IMR-90 (cell line): Measurements from ENCODE around the gene SORL1. TPM values are rescaled to one million over a fixed set of nuclear protein-coding genes. Genes with fewer than 3 reads are reported as not detected.

Source experiments
- ATAC-seq: fragments of 200-7000 bp; cut with Tn5 transposase; 2 replicates; pipeline ENCODE4 v1.9.1; 2020; ENCODE audit warnings: low read depth, mild to moderate bottlenecking, moderate library complexity
- BruUV-seq: library from RNA; stranded (reverse); fragments of 400-500 nt; replicated peaks from 2 replicates; lab custom pipeline; 2021; lab: Mats Ljungman, UMichigan
- CTCF ChIA-PET: fragments of 300-600 bp; formaldehyde crosslinking; extraction: SDS; loops from one replicate; lab custom pipeline; 2021; ENCODE audit warnings: antibody characterized with exemption; lab: Yijun Ruan, JAX
- POLR2A ChIA-PET: fragments of 300-600 bp; sonication (Branson Sonifier 250); formaldehyde crosslinking; loops from one replicate; lab custom pipeline; 2022; ENCODE audit warnings: antibody characterized with exemption; ENCODE audit not compliant: unreplicated experiment; lab: Charles Lee
- DNase-seq: peaks from one replicate; pipeline ENCODE4 v3.0.0; 2013
- H2AFZ ChIP-seq: replicated peaks from 2 replicates; pipeline ENCODE3; 2013; ENCODE audit warnings: low read length, mild to moderate bottlenecking; ENCODE audit not compliant: poor library complexity
- H2AK5ac ChIP-seq: 2 replicates; pipeline ENCODE4 v1.6.1; 2013; ENCODE audit warnings: low read depth, low read length, inconsistent platforms
- H2AK9ac ChIP-seq: replicated peaks from 2 replicates; pipeline ENCODE3; 2013; ENCODE audit warnings: mild to moderate bottlenecking, low read depth, low read length, moderate library complexity; ENCODE audit not compliant: poor library complexity
- H2BK120ac ChIP-seq: 2 replicates; pipeline ENCODE4 v1.6.1; 2013; ENCODE audit warnings: low read depth, low read length, inconsistent platforms
- H2BK15ac ChIP-seq: 3 replicates; pipeline ENCODE4 v1.6.1; 2013; ENCODE audit warnings: low read depth, low read length, inconsistent platforms
- H2BK20ac ChIP-seq: 2 replicates; pipeline ENCODE4 v1.6.1; 2013; ENCODE audit warnings: low read depth, mild to moderate bottlenecking, inconsistent platforms, low read length, moderate library complexity
- H2BK5ac ChIP-seq: 2 replicates; pipeline ENCODE4 v1.6.1; 2013; ENCODE audit warnings: mild to moderate bottlenecking, low read depth, low read length, inconsistent platforms; ENCODE audit not compliant: poor library complexity, severe bottlenecking
- H3K14ac ChIP-seq: replicated peaks from 2 replicates; pipeline ENCODE4 v1.6.1; 2013; ENCODE audit warnings: low read depth, low read length, inconsistent platforms
- H3K18ac ChIP-seq: 2 replicates; pipeline ENCODE4 v1.6.1; 2013; ENCODE audit warnings: low read depth, low read length, control low read depth
- H3K23ac ChIP-seq: 2 replicates; pipeline ENCODE4 v1.6.1; 2013; ENCODE audit warnings: low read depth, low read length, inconsistent platforms
- H3K27ac ChIP-seq: 2 replicates; pipeline ENCODE4 v1.5.1; 2013; ENCODE audit warnings: mild to moderate bottlenecking, control low read depth, low read length; ENCODE audit not compliant: insufficient read depth
- H3K27me3 ChIP-seq: 2 replicates; pipeline ENCODE4 v1.6.1; 2013; ENCODE audit warnings: low read length; ENCODE audit not compliant: control insufficient read depth, insufficient read depth
- H3K36me3 ChIP-seq: 2 replicates; pipeline ENCODE4 v1.6.1; 2013; ENCODE audit warnings: low read length, mixed read lengths; ENCODE audit not compliant: control insufficient read depth, insufficient read depth
- H3K4ac ChIP-seq: 2 replicates; pipeline ENCODE4 v1.6.1; 2013; ENCODE audit warnings: low read depth, low read length, inconsistent platforms
- H3K4me1 ChIP-seq: 2 replicates; pipeline ENCODE4 v1.6.1; 2013; ENCODE audit warnings: low read length, mixed read lengths; ENCODE audit not compliant: control insufficient read depth, insufficient read depth
- H3K4me2 ChIP-seq: 2 replicates; pipeline ENCODE4 v1.6.1; 2013; ENCODE audit warnings: low read depth, mild to moderate bottlenecking, control low read depth, low read length, moderate library complexity
- H3K4me3 ChIP-seq: 2 replicates; pipeline ENCODE4 v1.5.1; 2013; ENCODE audit warnings: low read depth, mild to moderate bottlenecking, control low read depth, low read length, moderate library complexity; ENCODE audit not compliant: insufficient read depth
- H3K56ac ChIP-seq: 2 replicates; pipeline ENCODE4 v1.6.1; 2013; ENCODE audit warnings: low read length, inconsistent platforms; ENCODE audit not compliant: insufficient read depth; ENCODE audit errors: extremely low read depth
- H3K79me1 ChIP-seq, 2 experiments: 2 replicates each; pipeline ENCODE4 v1.6.1; 2013; ENCODE audit warnings: low read length in 2 of 2, inconsistent platforms in 1 of 2, low read depth in 1 of 2
- H3K9ac ChIP-seq: 2 replicates; pipeline ENCODE4 v1.6.1; 2013; ENCODE audit warnings: low read depth, low read length, control low read depth
- H3K9me1 ChIP-seq: 2 replicates; pipeline ENCODE4 v1.6.1; 2013; ENCODE audit warnings: low read length, inconsistent platforms; ENCODE audit not compliant: insufficient read depth
- H3K9me3 ChIP-seq: 2 replicates; pipeline ENCODE4 v1.6.1; 2013; ENCODE audit warnings: low read length; ENCODE audit not compliant: control insufficient read depth, insufficient read depth
- H4K20me1 ChIP-seq: 2 replicates; pipeline ENCODE4 v1.6.1; 2013; ENCODE audit warnings: low read length, inconsistent platforms; ENCODE audit not compliant: insufficient read depth
- H4K5ac ChIP-seq: 2 replicates; pipeline ENCODE4 v1.6.1; 2013; ENCODE audit warnings: mild to moderate bottlenecking, low read depth, low read length, control low read depth
- H4K8ac ChIP-seq, 2 experiments: 2 replicates each; pipeline ENCODE4 v1.6.1; 2013; ENCODE audit warnings: low read depth in 2 of 2, low read length in 2 of 2, control low read depth in 1 of 2, inconsistent platforms in 1 of 2
- H4K91ac ChIP-seq: 2 replicates; pipeline ENCODE4 v1.6.1; 2013; ENCODE audit warnings: low read depth, low read length, inconsistent platforms; ENCODE audit not compliant: insufficient read depth
- BHLHE40 ChIP-seq: fragments of 150-350 bp; IDR thresholded peaks from 2 replicates; pipeline ENCODE4 v1.6.1; 2016; ENCODE audit warnings: mild to moderate bottlenecking, low read depth, low read length
- CEBPB ChIP-seq: IDR thresholded peaks from 2 replicates; pipeline ENCODE4 v1.6.1; 2012; ENCODE audit warnings: low read depth, low read length, improper control_type of control experiment
- CHD1 ChIP-seq: IDR thresholded peaks from 2 replicates; pipeline ENCODE4 v1.6.1; 2012; ENCODE audit warnings: low read depth, low read length, improper control_type of control experiment
- FOS ChIP-seq: fragments of 150-350 bp; IDR thresholded peaks from 2 replicates; pipeline ENCODE4 v1.6.1; 2016; ENCODE audit warnings: low read depth, low read length
- MAFK ChIP-seq: IDR thresholded peaks from 2 replicates; pipeline ENCODE4 v1.6.1; 2012; ENCODE audit warnings: low read depth, low read length, improper control_type of control experiment
- MAZ ChIP-seq: IDR thresholded peaks from 2 replicates; pipeline ENCODE4 v1.6.1; 2012; ENCODE audit warnings: low read depth, mild to moderate bottlenecking, low read length, improper control_type of control experiment, moderate library complexity, borderline replicate concordance
- MXI1 ChIP-seq: IDR thresholded peaks from 2 replicates; pipeline ENCODE4 v1.6.1; 2012; ENCODE audit warnings: low read depth, mild to moderate bottlenecking, low read length, moderate library complexity, borderline replicate concordance
- NFE2L2 ChIP-seq: fragments of 150-350 bp; IDR thresholded peaks from 2 replicates; pipeline ENCODE4 v1.6.1; 2016; ENCODE audit warnings: low read depth, mild to moderate bottlenecking, low read length
- POLR2A ChIP-seq: IDR thresholded peaks from 2 replicates; pipeline ENCODE4 v1.6.1; 2012; ENCODE audit warnings: mild to moderate bottlenecking, low read depth, low read length
- RAD21 ChIP-seq: IDR thresholded peaks from 2 replicates; pipeline ENCODE4 v1.6.1; 2012; ENCODE audit warnings: low read length, improper control_type of control experiment
- RCOR1 ChIP-seq: IDR thresholded peaks from 2 replicates; pipeline ENCODE4 v1.6.1; 2012; ENCODE audit warnings: mild to moderate bottlenecking, low read length, improper control_type of control experiment; ENCODE audit not compliant: insufficient replicate concordance
- RFX5 ChIP-seq: IDR thresholded peaks from 2 replicates; pipeline ENCODE4 v1.8.0; 2012; ENCODE audit warnings: low read depth, mild to moderate bottlenecking, low read length, moderate library complexity
- SMC3 ChIP-seq: fragments of 150-350 bp; IDR thresholded peaks from 2 replicates; pipeline ENCODE4 v1.6.1; 2016; ENCODE audit warnings: low read depth, mild to moderate bottlenecking, antibody characterized with exemption, low read length, moderate library complexity
- WGBS, 2 experiments: methylation state at CpG; one replicate each; pipeline versions ENCODE4 v1.1.5 to v1.1.7; 2013; ENCODE audit warnings: missing lambda C conversion rate in 2 of 2; ENCODE audit not compliant: insufficient read length in 1 of 2; ENCODE audit errors: extremely low coverage in 2 of 2; 5-methylcytosine and 5-hydroxymethylcytosine counted together
- dilution Hi-C: fragments of 300-500 bp; cut with HindIII; formaldehyde crosslinking; loops from one replicate; pipeline ENCODE4 v1.14.3; 2018; ENCODE audit warnings: low sequenced_read_pairs; ENCODE audit not compliant: unreplicated experiment
- in situ Hi-C: fragments of 300-500 bp; cut with MboI; formaldehyde crosslinking; loops from 3 replicates; pipeline ENCODE4 v1.14.3; 2019; ENCODE audit warnings: low sequenced_read_pairs, inconsistent platforms, mixed read lengths
- intact Hi-C: fragments of 100-400 bp; cut with micrococcal nuclease; formaldehyde crosslinking; loops from 2 replicates; pipeline ENCODE4 v1.10.0; 2022
- polyA plus RNA-seq, 3 experiments: library from polyadenylated mRNA; depleted of rRNA; stranded (reverse); fragments of >200 nt; gene quantifications; 2 replicates each; pipeline ENCODE4 v1.2.3, GENCODE V29; 2012; ENCODE audit warnings: low replicate concordance in 1 of 3
- total RNA-seq: library from RNA; depleted of rRNA; stranded (reverse); fragments of >200 nt; gene quantifications from 2 replicates; pipeline ENCODE4 v1.2.3, GENCODE V29; 2012
- TF ChIP-seq, protein P1 (sequence below): fragments of 150-350 bp; IDR thresholded peaks from 2 replicates; pipeline ENCODE4 v1.6.1; 2017; ENCODE audit warnings: mild to moderate bottlenecking, antibody characterized with exemption, low read length, low read depth
- TF ChIP-seq, protein P2 (sequence below): fragments of 150-350 bp; IDR thresholded peaks from 2 replicates; pipeline ENCODE4 v1.6.1; 2016; ENCODE audit warnings: low read depth, mild to moderate bottlenecking, low read length, moderate library complexity, borderline replicate concordance
- TF ChIP-seq, protein P3 (sequence below): conservative IDR thresholded peaks from 2 replicates; pipeline ENCODE4 v1.5.1; 2012; ENCODE audit warnings: mild to moderate bottlenecking, low read depth, low read length, improper control_type of control experiment

SORL1 gene
- total and polyA plus RNA-seq, 2 of the 4 experiments (the other 2 are of a cell fraction) = 1.0 to 2.0 TPM

DNA sequence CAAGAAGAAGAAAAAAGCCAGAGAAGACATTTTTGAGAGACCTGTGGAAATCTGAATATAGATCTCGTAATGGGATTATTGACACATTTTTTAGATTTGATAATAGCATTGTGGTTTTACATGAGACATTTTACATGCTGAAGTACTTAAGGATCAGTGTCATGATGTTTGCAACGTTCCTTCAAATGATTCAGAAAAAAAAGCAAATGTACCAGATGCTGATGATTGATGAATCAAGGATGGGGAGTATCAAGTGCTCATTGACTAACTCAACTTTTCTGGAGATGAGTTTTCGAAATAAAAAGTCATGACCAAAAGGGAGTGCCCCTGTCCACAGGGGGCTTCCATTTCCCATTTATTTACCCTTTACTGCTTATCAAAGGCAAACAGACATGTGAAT, 207.7 kb downstream of the SORL1 start:
- intact Hi-C loops = loop anchor here (10.0 kb wide), 1 partner anchor 95 kb away; no protein-coding TSS in a partner anchor
- Histone ChIP-seq H2AK5ac (no peak overlapping the region), H3K18ac (peak overlapping the region; percentile 34; the same call in 1 of the 2 replicates), H2BK120ac (no peak overlapping the region), H3K4me3 (no peak overlapping the region), H3K9me1 (peaks cover 17% of the 10 kb centered on the region), H2AK9ac (no peak overlapping the region), H2AFZ (no peak overlapping the region), H3K27ac (no peak overlapping the region), H3K4me2 (no peak overlapping the region), H2BK20ac (no peak overlapping the region), H3K79me1 (peaks cover 11 to 32% of the 10 kb centered on the region in 2 experiments), H3K9me3 (no peaks in the 10 kb centered on the region), H3K27me3 (no peaks in the 10 kb centered on the region), H3K4ac (no peak overlapping the region), H3K14ac (no peak overlapping the region), H3K9ac (no peak overlapping the region), H2BK5ac (peak overlapping the region; percentile 10), H3K56ac (no peak overlapping the region), H4K8ac (no peak overlapping the region), H2BK15ac (peak overlapping the region; percentile 35; the same call in 1 of the 3 replicates), H4K5ac (no peak overlapping the region), H3K23ac (no peak overlapping the region), H3K4me1 (peaks cover 32% of the 10 kb centered on the region), H4K20me1 (no peaks in the 10 kb centered on the region), H3K36me3 (no peaks in the 10 kb centered on the region), H4K91ac (no peak overlapping the region)
- POLR2A ChIA-PET = no interaction called here
- CTCF ChIA-PET = no interaction called here
- dilution Hi-C loops = no loop called here
- no TSS peak for BruUV-seq
- in situ Hi-C loops = loop anchor here (5.0 to 10.0 kb wide), 2 partner anchors 375 to 547 kb away; no protein-coding TSS in a partner anchor
- WGBS, 2 experiments = 100% methylated on average over 1 of the region's 3 CpGs; no CpG with 5 or more reads in 1 of the 2 experiments
- DNase-seq = no peak
- TF ChIP-seq MAFK (no peak), CEBPB (no peak), MXI1 (no peak), RAD21 (no peak), FOS (no peak), RFX5 (no peak), SMC3 (no peak), NFE2L2 (no peak), BHLHE40 (no peak), MAZ (no peak), CHD1 (no peak), RCOR1 (no peak), POLR2A (no peak)
- TF ChIP-seq, protein P1, sequence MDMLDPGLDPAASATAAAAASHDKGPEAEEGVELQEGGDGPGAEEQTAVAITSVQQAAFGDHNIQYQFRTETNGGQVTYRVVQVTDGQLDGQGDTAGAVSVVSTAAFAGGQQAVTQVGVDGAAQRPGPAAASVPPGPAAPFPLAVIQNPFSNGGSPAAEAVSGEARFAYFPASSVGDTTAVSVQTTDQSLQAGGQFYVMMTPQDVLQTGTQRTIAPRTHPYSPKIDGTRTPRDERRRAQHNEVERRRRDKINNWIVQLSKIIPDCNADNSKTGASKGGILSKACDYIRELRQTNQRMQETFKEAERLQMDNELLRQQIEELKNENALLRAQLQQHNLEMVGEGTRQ = no peak
- TF ChIP-seq, protein P2, sequence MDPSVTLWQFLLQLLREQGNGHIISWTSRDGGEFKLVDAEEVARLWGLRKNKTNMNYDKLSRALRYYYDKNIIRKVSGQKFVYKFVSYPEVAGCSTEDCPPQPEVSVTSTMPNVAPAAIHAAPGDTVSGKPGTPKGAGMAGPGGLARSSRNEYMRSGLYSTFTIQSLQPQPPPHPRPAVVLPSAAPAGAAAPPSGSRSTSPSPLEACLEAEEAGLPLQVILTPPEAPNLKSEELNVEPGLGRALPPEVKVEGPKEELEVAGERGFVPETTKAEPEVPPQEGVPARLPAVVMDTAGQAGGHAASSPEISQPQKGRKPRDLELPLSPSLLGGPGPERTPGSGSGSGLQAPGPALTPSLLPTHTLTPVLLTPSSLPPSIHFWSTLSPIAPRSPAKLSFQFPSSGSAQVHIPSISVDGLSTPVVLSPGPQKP = no peak
- TF ChIP-seq, protein P3, sequence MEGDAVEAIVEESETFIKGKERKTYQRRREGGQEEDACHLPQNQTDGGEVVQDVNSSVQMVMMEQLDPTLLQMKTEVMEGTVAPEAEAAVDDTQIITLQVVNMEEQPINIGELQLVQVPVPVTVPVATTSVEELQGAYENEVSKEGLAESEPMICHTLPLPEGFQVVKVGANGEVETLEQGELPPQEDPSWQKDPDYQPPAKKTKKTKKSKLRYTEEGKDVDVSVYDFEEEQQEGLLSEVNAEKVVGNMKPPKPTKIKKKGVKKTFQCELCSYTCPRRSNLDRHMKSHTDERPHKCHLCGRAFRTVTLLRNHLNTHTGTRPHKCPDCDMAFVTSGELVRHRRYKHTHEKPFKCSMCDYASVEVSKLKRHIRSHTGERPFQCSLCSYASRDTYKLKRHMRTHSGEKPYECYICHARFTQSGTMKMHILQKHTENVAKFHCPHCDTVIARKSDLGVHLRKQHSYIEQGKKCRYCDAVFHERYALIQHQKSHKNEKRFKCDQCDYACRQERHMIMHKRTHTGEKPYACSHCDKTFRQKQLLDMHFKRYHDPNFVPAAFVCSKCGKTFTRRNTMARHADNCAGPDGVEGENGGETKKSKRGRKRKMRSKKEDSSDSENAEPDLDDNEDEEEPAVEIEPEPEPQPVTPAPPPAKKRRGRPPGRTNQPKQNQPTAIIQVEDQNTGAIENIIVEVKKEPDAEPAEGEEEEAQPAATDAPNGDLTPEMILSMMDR = no peak
- ATAC-seq = no peak
